OCI-LY7 (cell line): Measurements from ENCODE around the gene SIGLEC9. TPM values are rescaled to one million over a fixed set of nuclear protein-coding genes. Genes with fewer than 3 reads are reported as not detected.

ENCODE experiments used
- BruUV-seq: library from RNA; stranded (reverse); fragments of 400-500 nt; replicated peaks from 2 replicates; lab custom pipeline; 2021; lab: Mats Ljungman, UMichigan
- CTCF ChIA-PET: fragments of 300-600 bp; sonication (Branson Sonifier 250); formaldehyde crosslinking; loops from one replicate; lab custom pipeline; 2022; ENCODE audit warnings: antibody characterized with exemption; ENCODE audit not compliant: unreplicated experiment; lab: Charles Lee
- POLR2A ChIA-PET: fragments of 300-600 bp; sonication (Branson Sonifier 250); formaldehyde crosslinking; loops from one replicate; lab custom pipeline; 2022; ENCODE audit warnings: antibody characterized with exemption; lab: Charles Lee
- DNase-seq: peaks from one replicate; pipeline ENCODE4 v3.0.0-alpha.2; 2015; ENCODE audit warnings: low spot score
- H2AFZ ChIP-seq: fragments of 200-600 bp; sonication (generic), shearing (Covaris generic); 2 replicates; pipeline ENCODE4 v1.6.1; 2014; ENCODE audit warnings: mild to moderate bottlenecking, antibody characterized with exemption, low read length, moderate library complexity
- H3K27ac ChIP-seq: fragments of 200-600 bp; sonication (generic); 2 replicates; pipeline ENCODE4 v1.5.1; 2014; ENCODE audit warnings: mixed run types, low read depth, mild to moderate bottlenecking, moderate library complexity, low read length, inconsistent platforms; ENCODE audit not compliant: poor library complexity, severe bottlenecking
- H3K36me3 ChIP-seq: fragments of 200-600 bp; sonication (generic); 2 replicates; pipeline ENCODE4 v1.6.1; 2014; ENCODE audit warnings: mild to moderate bottlenecking, antibody characterized with exemption, low read length, moderate library complexity, mixed read lengths; ENCODE audit not compliant: insufficient read depth
- H3K4me1 ChIP-seq: fragments of 200-600 bp; sonication (generic); 2 replicates; pipeline ENCODE4 v1.5.1; 2014; ENCODE audit warnings: mild to moderate bottlenecking, low read length; ENCODE audit not compliant: insufficient read depth, poor library complexity, severe bottlenecking
- H3K4me2 ChIP-seq: fragments of 200-600 bp; sonication (generic); 2 replicates; pipeline ENCODE4 v1.6.1; 2014; ENCODE audit warnings: mild to moderate bottlenecking, low read length
- H3K4me3 ChIP-seq: fragments of 200-600 bp; sonication (generic); 2 replicates; pipeline ENCODE4 v1.5.1; 2014; ENCODE audit warnings: mild to moderate bottlenecking, low read depth, low read length; ENCODE audit not compliant: poor library complexity, severe bottlenecking
- H3K79me2 ChIP-seq: fragments of 200-600 bp; sonication (generic); 2 replicates; pipeline ENCODE4 v1.6.1; 2016; ENCODE audit warnings: low read depth, mild to moderate bottlenecking, low read length, moderate library complexity, mixed read lengths; ENCODE audit not compliant: insufficient read depth
- H3K9me2 ChIP-seq: fragments of 200-600 bp; sonication (generic); 2 replicates; pipeline ENCODE4 v1.6.1; 2016; ENCODE audit warnings: mild to moderate bottlenecking, low read length, mixed read lengths; ENCODE audit not compliant: insufficient read depth
- H3K9me3 ChIP-seq: fragments of 200-600 bp; sonication (generic); 2 replicates; pipeline ENCODE4 v1.6.1; 2014; ENCODE audit warnings: mild to moderate bottlenecking, mixed run types, low read length, mixed read lengths
- H4K20me1 ChIP-seq: fragments of 200-600 bp; sonication (generic); 2 replicates; pipeline ENCODE4 v1.6.1; 2014; ENCODE audit warnings: mild to moderate bottlenecking, antibody characterized with exemption, low read length, moderate library complexity, mixed read lengths; ENCODE audit not compliant: insufficient read depth
- EZH2phosphoT487 ChIP-seq: fragments of 200-600 bp; sonication (generic); IDR thresholded peaks from 2 replicates; pipeline ENCODE4 v1.6.1; 2018; ENCODE audit warnings: low read depth, borderline replicate concordance, mild to moderate bottlenecking, mixed run types, antibody characterized with exemption, low read length, moderate library complexity, mixed read lengths
- intact Hi-C: fragments of 100-400 bp; cut with micrococcal nuclease; formaldehyde crosslinking; loops from one replicate; pipeline ENCODE4 v1.10.0; 2022; ENCODE audit not compliant: unreplicated experiment
- total RNA-seq, 2 experiments: library from RNA; depleted of rRNA in 1 of 2; stranded (reverse); fragments of >200 nt in 1 of 2; shearing (Covaris generic) in 1 of 2; gene quantifications; 2 replicates each; pipeline ENCODE4 v1.2.3, GENCODE V29; 2014 to 2022
- TF ChIP-seq, protein P1 (sequence below): fragments of 200-600 bp; sonication (generic); conservative IDR thresholded peaks from 2 replicates; pipeline ENCODE4 v1.5.1; 2014; ENCODE audit warnings: mild to moderate bottlenecking, antibody characterized with exemption, low read length, moderate library complexity, mixed read lengths

The SIGLEC9 gene
- total RNA-seq, 2 experiments from 2014 or later: not detected

DNA sequence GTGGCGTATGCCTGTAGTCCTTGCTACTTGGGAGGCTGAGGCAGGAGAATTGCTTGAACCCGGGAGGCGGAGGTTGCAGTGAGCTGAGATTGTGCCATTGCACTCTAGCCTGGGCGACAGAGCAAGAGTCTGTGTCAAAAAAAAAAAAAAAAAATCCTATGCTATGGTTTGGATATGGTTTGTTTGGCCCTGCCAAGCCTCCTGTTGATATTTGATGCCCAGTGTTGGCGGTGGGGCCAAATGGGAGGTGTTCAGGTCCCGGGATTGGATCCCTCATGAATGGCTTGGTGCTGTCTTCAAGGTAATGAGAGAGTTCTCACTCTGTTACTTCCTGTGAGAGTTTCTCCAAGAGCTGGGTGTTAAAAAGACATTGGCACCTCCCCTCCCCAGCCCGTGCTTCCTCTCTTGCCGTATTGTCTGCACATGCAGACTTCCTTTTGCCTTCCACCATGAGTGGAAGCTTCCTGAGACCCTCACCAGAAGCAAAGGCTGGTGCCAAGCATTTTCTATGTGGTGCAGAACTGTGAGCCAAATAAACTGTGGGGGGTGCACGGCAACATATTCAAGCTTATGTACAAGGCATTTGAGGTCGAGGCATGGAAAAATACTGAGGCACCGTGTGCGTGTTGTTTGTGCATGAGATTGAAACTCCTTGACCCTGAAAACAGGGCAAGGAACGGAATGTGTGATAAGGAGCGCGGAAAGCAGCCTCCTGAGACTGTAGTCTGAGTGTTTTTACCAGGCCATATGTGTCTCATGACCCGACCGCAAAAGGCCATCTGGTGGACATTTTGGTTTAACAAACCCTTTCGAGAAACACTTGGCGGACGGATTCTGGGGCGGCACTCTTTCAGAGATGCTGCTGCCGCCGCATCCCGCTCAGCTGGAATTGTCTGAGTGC is 7.3 kb downstream of the SIGLEC9 start:
- DNase-seq: no peak
- CTCF ChIA-PET: no interaction called here

DNA sequence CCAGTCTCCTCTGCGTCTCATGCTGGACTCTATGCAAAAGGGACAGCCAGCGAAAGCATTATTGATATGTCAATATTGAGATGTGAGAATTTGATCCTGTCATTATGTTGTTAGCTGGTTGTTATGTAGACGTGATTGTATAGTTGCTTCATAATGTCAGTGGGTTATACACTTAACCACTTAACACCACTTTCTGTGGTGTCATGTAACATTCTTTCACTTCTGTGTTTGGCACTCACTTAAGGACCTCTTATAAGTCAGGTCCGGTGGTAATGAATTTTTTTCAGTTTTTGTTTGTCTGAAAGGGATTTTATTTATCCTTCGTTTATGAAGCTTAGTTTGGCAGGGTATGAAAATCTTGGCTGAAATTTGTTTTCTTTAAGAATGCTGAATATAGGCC is 10.3 kb downstream of the SIGLEC9 start:
- no peaks in the 10 kb centered on the region for H3K9me2 ChIP-seq
- DNase-seq: no peak
- ChIA-PET CTCF (no interaction called here), POLR2A (no interaction called here)
- H3K36me3 ChIP-seq: no peaks in the 10 kb centered on the region
- intact Hi-C loops: no loop called here
- no peaks in the 10 kb centered on the region for H3K79me2 ChIP-seq
- no peaks in the 10 kb centered on the region for H4K20me1 ChIP-seq
- H3K4me3 ChIP-seq: no peak overlapping the region
- no peaks in the 10 kb centered on the region for H3K4me1 ChIP-seq
- no peaks in the 10 kb centered on the region for H3K9me3 ChIP-seq
- no peak for TF ChIP-seq EZH2phosphoT487
- TF ChIP-seq, protein P1, sequence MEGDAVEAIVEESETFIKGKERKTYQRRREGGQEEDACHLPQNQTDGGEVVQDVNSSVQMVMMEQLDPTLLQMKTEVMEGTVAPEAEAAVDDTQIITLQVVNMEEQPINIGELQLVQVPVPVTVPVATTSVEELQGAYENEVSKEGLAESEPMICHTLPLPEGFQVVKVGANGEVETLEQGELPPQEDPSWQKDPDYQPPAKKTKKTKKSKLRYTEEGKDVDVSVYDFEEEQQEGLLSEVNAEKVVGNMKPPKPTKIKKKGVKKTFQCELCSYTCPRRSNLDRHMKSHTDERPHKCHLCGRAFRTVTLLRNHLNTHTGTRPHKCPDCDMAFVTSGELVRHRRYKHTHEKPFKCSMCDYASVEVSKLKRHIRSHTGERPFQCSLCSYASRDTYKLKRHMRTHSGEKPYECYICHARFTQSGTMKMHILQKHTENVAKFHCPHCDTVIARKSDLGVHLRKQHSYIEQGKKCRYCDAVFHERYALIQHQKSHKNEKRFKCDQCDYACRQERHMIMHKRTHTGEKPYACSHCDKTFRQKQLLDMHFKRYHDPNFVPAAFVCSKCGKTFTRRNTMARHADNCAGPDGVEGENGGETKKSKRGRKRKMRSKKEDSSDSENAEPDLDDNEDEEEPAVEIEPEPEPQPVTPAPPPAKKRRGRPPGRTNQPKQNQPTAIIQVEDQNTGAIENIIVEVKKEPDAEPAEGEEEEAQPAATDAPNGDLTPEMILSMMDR: no peak
- H3K4me2 ChIP-seq: no peak overlapping the region
- BruUV-seq: no TSS peak
- H2AFZ ChIP-seq: no peak overlapping the region
- no peak overlapping the region for H3K27ac ChIP-seq

More for the DNA sequence above, 7.3 kb downstream of the SIGLEC9 start:
- Histone ChIP-seq H3K4me3 (no peak overlapping the region), H2AFZ (no peak overlapping the region), H3K4me1 (peaks cover 11% of the 10 kb centered on the region), H3K36me3 (no peaks in the 10 kb centered on the region), H3K27ac (no peak overlapping the region), H3K9me3 (no peaks in the 10 kb centered on the region), H3K9me2 (no peaks in the 10 kb centered on the region), H4K20me1 (no peaks in the 10 kb centered on the region), H3K4me2 (no peak overlapping the region), H3K79me2 (no peaks in the 10 kb centered on the region)
- BruUV-seq: no TSS peak
- TF ChIP-seq, protein P1: no peak
- no peak for TF ChIP-seq EZH2phosphoT487
- intact Hi-C loops: no loop called here
- POLR2A ChIA-PET: no interaction called here

DNA sequence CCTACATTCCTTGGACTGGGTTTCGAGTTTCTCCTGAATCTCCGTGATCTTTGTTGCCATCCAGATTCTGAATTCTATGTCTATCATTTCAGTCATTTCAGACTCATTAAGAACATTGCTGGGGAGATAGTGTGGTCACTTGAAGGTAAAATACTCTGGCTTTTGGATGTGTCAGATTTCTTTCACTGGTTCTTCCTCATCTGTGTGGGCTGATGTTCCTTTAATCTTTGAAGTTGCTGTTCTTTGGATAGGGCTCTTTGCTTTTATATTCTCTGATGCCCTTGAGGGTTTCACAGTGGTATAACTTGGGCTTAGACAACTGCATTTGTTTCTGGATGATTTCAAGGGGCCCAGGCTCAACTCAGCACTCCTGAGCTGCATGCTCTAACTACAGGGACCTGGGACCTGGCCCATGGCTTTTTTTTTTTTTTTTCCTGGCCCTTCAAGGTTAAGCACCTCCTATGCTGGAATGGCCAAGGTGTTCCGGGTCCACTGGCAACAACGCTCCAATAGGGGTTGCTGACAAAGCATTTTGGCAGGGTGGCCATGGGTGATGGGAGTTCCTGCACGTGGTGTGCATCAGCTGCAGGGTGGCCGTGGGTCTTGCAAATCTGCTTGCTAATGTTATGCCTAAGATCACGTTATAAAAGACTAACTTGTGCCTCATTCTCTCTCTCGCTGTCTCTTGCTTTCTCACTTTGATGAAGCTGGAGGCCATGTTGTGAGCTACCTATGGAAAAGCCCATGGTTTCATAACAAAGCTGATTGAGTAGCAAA is 11.5 kb downstream of the SIGLEC9 start:
- H3K4me1 ChIP-seq: no peaks in the 10 kb centered on the region
- H2AFZ ChIP-seq: no peak overlapping the region
- H3K9me2 ChIP-seq: no peaks in the 10 kb centered on the region
- ChIA-PET POLR2A (no interaction called here), CTCF (no interaction called here)
- no peak overlapping the region for H3K4me3 ChIP-seq
- no peak for DNase-seq
- H3K9me3 ChIP-seq: no peaks in the 10 kb centered on the region
- no peak overlapping the region for H3K4me2 ChIP-seq
- no peaks in the 10 kb centered on the region for H3K36me3 ChIP-seq
- H3K79me2 ChIP-seq: no peaks in the 10 kb centered on the region
- TF ChIP-seq, protein P1: no peak
- TF ChIP-seq EZH2phosphoT487: no peak
- intact Hi-C loops: no loop called here
- no peak overlapping the region for H3K27ac ChIP-seq
- BruUV-seq: no TSS peak
- no peaks in the 10 kb centered on the region for H4K20me1 ChIP-seq
